ENCODE results near the gene C8G. TPM values are rescaled to one million over a fixed set of nuclear protein-coding genes. Genes with fewer than 3 reads are reported as not detected.

C8G gene
- total and polyA plus RNA-seq, 2 of the 13 experiments (the other 11 are each of a cell fraction or from before 2014, with no cell fraction given) = 4.9 to 12.8 TPM

DNA sequence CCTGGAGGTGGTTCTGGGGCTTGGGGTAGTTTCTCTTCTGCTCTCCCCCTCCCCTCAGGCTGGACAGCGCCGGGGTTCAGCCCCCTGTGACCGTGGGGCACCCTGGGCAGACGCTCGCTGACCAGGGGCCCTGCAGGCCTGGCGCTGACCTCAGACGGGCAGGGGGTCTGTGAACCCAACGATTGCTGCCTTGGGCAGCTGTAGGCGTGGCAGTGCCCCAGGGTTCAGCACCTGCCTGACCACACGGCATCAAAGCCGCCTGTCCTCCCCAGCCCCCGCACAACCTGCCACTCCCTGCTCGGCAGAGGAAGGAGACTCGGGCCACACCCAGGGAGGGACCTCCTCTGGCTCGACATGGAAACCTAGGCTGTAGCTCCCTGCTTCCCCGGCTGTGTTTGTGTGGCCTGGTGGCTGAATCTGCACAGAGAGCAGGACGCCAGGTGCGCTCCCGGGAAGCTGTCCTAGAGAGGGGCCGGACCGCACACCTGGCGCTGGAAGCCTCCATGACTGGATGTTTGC lies 19.2 kb downstream of the C8G start:
- no peaks in the 10 kb centered on the region for H3K36me3 ChIP-seq (replicated peaks in 1 of 2; ENCODE audit: control insufficient read depth in 1 of 2, insufficient read depth in 2 of 2, low read length in 2 of 2)
- no peak overlapping the region for H2AFZ ChIP-seq (ENCODE audit: low read length)
- peaks cover 30% of the 10 kb centered on the region for H3K4me1 ChIP-seq (ENCODE audit: insufficient read depth, low read length)
- no peaks in the 10 kb centered on the region for H3K9me3 ChIP-seq (ENCODE audit: low read length)
- H3K9ac ChIP-seq (ENCODE audit: insufficient read depth, low read depth, low read length) = no peak overlapping the region
- H3K27ac ChIP-seq (ENCODE audit: extremely low read length, insufficient read depth, low read length) = no peak overlapping the region
- intact Hi-C loops (cut with micrococcal nuclease; ENCODE audit: unreplicated experiment) (no loop called here), in situ Hi-C loops (cut with HindIII; ENCODE audit: extremely low pct_ligation_motif_present, low pct_unique_long_range_greater_than_20kb) (no loop called here)
- FAIRE-seq (no peak), DNase-seq (ENCODE audit: low spot score) (no peak), ATAC-seq (no peak)
- ChIA-PET POLR2A (interaction anchor here (0.7 kb wide), 1 partner anchor 73 kb away, joined by 5 read pairs; no protein-coding TSS in a partner anchor), CTCF (ENCODE audit: low intra/inter-chr PET ratio, low total read pairs) (no interaction called here)
- no peak overlapping the region for H3K4me3 ChIP-seq (replicated peaks in 1 of 3; ENCODE audit: insufficient read depth in 1 of 3, low read depth in 2 of 3, low read length in 3 of 3)
- no peaks in the 10 kb centered on the region for H3K79me2 ChIP-seq (ENCODE audit: insufficient read depth, low read length)
- no CpG with 5 or more reads among the region's 22 CpGs for WGBS (ENCODE audit: low lambda C conversion rate)
- H4K20me1 ChIP-seq (ENCODE audit: insufficient read depth, low read length) = no peaks in the 10 kb centered on the region
- peaks cover 19 to 53% of the 10 kb centered on the region in 2 experiments for H3K27me3 ChIP-seq (ENCODE audit: control insufficient read depth in 1 of 2, insufficient read depth in 2 of 2, low read length in 2 of 2)
- no TSS peak for BruUV-seq (replicated peaks)
- 0 out of 2 replicates have a peak overlapping the region, but pooled peaks have one; percentile 7 for H3K4me2 ChIP-seq (ENCODE audit: low read depth, low read length)
- no peak for TF ChIP-seq ZNF430 (CRISPR knock-in tag; IDR thresholded peaks at IDR 0.05)
- TF ChIP-seq HNRNPL (IDR thresholded peaks at IDR 0.05; ENCODE audit: low read depth, low read length) = 0 out of 2 replicates have a peak, but pooled peaks have one; percentile 39

DNA sequence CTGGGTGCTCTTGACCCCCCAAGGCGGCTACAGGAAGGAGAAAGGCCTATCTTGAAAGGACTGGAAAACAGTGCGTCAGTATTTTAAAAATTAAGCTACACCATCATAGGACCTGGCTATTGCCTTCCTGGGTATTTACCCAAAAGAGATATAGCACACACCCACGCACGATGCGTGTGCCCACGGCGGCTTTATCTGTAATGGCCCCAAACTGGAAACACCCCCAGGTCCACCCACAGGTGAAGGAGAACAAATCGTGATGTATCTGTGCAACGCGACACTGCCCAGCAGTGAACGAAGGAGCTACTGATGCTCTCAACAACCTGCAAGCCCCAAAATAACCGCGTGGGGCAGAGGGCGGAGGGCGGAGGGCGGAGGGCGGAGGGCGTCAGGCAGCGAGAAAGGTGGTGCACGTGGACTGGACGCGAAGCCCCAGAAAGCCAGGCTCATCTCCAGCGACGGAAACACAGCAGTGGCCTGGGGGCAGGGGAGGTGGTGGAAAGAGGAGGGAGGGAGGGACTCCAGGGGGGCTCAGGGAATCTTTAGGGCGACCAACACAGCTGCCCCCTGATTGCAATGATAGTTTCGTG lies 19.9 kb downstream of the C8G start:
- Histone ChIP-seq H3K4me3 (replicated peaks in 1 of 3; ENCODE audit: insufficient read depth in 1 of 3, low read depth in 2 of 3, low read length in 3 of 3) (no peak overlapping the region), H3K4me1 (ENCODE audit: insufficient read depth, low read length) (peaks cover 32% of the 10 kb centered on the region), H3K9me3 (ENCODE audit: low read length) (no peaks in the 10 kb centered on the region), H4K20me1 (ENCODE audit: insufficient read depth, low read length) (no peaks in the 10 kb centered on the region), H3K27ac (ENCODE audit: extremely low read length, insufficient read depth, low read length) (no peak overlapping the region), H2AFZ (ENCODE audit: low read length) (no peak overlapping the region), H3K4me2 (ENCODE audit: low read depth, low read length) (no peak overlapping the region), H3K27me3 (ENCODE audit: control insufficient read depth in 1 of 2, insufficient read depth in 2 of 2, low read length in 2 of 2) (peaks cover 23 to 53% of the 10 kb centered on the region in 2 experiments), H3K79me2 (ENCODE audit: insufficient read depth, low read length) (no peaks in the 10 kb centered on the region), H3K9ac (ENCODE audit: insufficient read depth, low read depth, low read length) (no peak overlapping the region), H3K36me3 (replicated peaks in 1 of 2; ENCODE audit: control insufficient read depth in 1 of 2, insufficient read depth in 2 of 2, low read length in 2 of 2) (no peaks in the 10 kb centered on the region)
- intact Hi-C loops (cut with micrococcal nuclease; ENCODE audit: unreplicated experiment) (no loop called here), in situ Hi-C loops (cut with HindIII; ENCODE audit: extremely low pct_ligation_motif_present, low pct_unique_long_range_greater_than_20kb) (no loop called here)
- BruUV-seq (replicated peaks) = no TSS peak
- CTCF ChIA-PET (ENCODE audit: low intra/inter-chr PET ratio, low total read pairs) = no interaction called here
- POLR2A ChIA-PET = interaction anchor here (0.7 kb wide), 1 partner anchor 74 kb away, joined by 5 read pairs; no protein-coding TSS in a partner anchor
- DNase-seq (ENCODE audit: low spot score) (no peak), FAIRE-seq (no peak), ATAC-seq (no peak)
- WGBS (ENCODE audit: low lambda C conversion rate) = 60% methylated on average over 19 of the region's 26 CpGs
- TF ChIP-seq SOX6 (IDR thresholded peaks at IDR 0.05) (no peak), SOX6 (CRISPR knock-in tag; IDR thresholded peaks at IDR 0.05) (no peak), HNRNPK (IDR thresholded peaks at IDR 0.05; ENCODE audit: low read depth, low read length, poor library complexity, severe bottlenecking) (no peak), ZNF337 (CRISPR knock-in tag; IDR thresholded peaks at IDR 0.05; ENCODE audit: borderline replicate concordance, low read depth) (no peak), FOXO4 (CRISPR knock-in tag; conservative IDR thresholded peaks at IDR 0.05) (no peak), ZBTB42 (CRISPR knock-in tag; IDR thresholded peaks at IDR 0.05) (no peak), ZNF614 (CRISPR knock-in tag; IDR thresholded peaks at IDR 0.05; ENCODE audit: borderline replicate concordance) (no peak), MEIS1 (CRISPR knock-in tag; IDR thresholded peaks at IDR 0.05; ENCODE audit: borderline replicate concordance) (no peak), ZNF790 (CRISPR knock-in tag; IDR thresholded peaks at IDR 0.05; ENCODE audit: borderline replicate concordance) (no peak), ZNF282 (IDR thresholded peaks at IDR 0.05; ENCODE audit: partially characterized antibody) (no peak), AGO2 (optimal IDR thresholded peaks at IDR 0.05; ENCODE audit: low read depth, low read length) (no peak), ZC3H13 (CRISPR knock-in tag; IDR thresholded peaks at IDR 0.05) (no peak), ZNF850 (CRISPR knock-in tag; conservative IDR thresholded peaks at IDR 0.05) (no peak)
- TF ChIP-seq, protein P1, sequence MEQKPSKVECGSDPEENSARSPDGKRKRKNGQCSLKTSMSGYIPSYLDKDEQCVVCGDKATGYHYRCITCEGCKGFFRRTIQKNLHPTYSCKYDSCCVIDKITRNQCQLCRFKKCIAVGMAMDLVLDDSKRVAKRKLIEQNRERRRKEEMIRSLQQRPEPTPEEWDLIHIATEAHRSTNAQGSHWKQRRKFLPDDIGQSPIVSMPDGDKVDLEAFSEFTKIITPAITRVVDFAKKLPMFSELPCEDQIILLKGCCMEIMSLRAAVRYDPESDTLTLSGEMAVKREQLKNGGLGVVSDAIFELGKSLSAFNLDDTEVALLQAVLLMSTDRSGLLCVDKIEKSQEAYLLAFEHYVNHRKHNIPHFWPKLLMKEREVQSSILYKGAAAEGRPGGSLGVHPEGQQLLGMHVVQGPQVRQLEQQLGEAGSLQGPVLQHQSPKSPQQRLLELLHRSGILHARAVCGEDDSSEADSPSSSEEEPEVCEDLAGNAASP (CRISPR knock-in tag; IDR thresholded peaks at IDR 0.05; ENCODE audit: borderline replicate concordance) = no peak
